Inflammatory macrophage treated with lipopolysaccharide for 1 hour (primary cell): Measurements from ENCODE around the gene RHOXF2.
A peak's percentile ranks its signal among the peaks of the same experiment; 100 is the strongest.
"Not testable (repeated sequence)": the region's sequence is repeated elsewhere in the genome, so short reads cannot be mapped to it uniquely, and the experiment has no call there.

Source experiments
- DNase-seq, 2 donors: peaks; one replicate each; pipeline ENCODE4 v3.0.0-alpha.2; 2020 to 2022

RHOXF2 gene

GRCh38 chrX:120158313-120158712, at the start of gene RHOXF2:
Gene RHOXF2 (plus strand): TSS chrX:120158613. CDS start chrX:120158751, 138 bp downstream.
- DNase-seq = not testable (repeated sequence)

- no peak for DNase-seq
Measured at GRCh38 chrX:120109378-120109777, 49.0 kb upstream of the RHOXF2 start.

- DNase-seq = no peak
Measured at GRCh38 chrX:120111611-120112010, 46.8 kb upstream of the RHOXF2 start.

GRCh38 chrX:120115438-120115963, 42.9 kb upstream of the RHOXF2 start, which contains the start of gene RHOXF1:
Gene RHOXF1 (minus strand): TSS chrX:120115913. CDS start chrX:120115862, 51 bp downstream.
- DNase-seq = no peak

- DNase-seq = no peak
Measured at GRCh38 chrX:120120223-120120622, 38.2 kb upstream of the RHOXF2 start.

GRCh38 chrX:120125444-120125843, 33.0 kb upstream of the RHOXF2 start:
- peak in 1 of 2 donors; percentile 33 for DNase-seq

- not testable (repeated sequence) for DNase-seq
Measured at GRCh38 chrX:120128306-120128846, 30.0 kb upstream of the RHOXF2 start.

GRCh38 chrX:120136128-120136527, 22.3 kb upstream of the RHOXF2 start:
- DNase-seq = no peak

GRCh38 chrX:120136840-120137239, 21.6 kb upstream of the RHOXF2 start:
- no peak for DNase-seq

- DNase-seq = no peak
Measured at GRCh38 chrX:120137439-120137838, 21.0 kb upstream of the RHOXF2 start.

GRCh38 chrX:120140293-120140981, 18.0 kb upstream of the RHOXF2 start:
- DNase-seq = no peak

- no peak for DNase-seq
Measured at GRCh38 chrX:120144178-120144844, 14.1 kb upstream of the RHOXF2 start.

GRCh38 chrX:120145295-120145925, 13.0 kb upstream of the RHOXF2 start:
- DNase-seq = no peak

- DNase-seq = not testable (repeated sequence)
Measured at GRCh38 chrX:120146323-120146722, 12.1 kb upstream of the RHOXF2 start.

- DNase-seq = no peak
Measured at GRCh38 chrX:120147537-120147936, 10.9 kb upstream of the RHOXF2 start.

- not testable (repeated sequence) for DNase-seq
Measured at GRCh38 chrX:120150109-120150744, 8.2 kb upstream of the RHOXF2 start.

GRCh38 chrX:120159086-120159485, 673 bp downstream of the RHOXF2 start:
- DNase-seq = not testable (repeated sequence)

- DNase-seq = not testable (repeated sequence)
Measured at GRCh38 chrX:120193254-120193653, 34.8 kb downstream of the RHOXF2 start.

- not testable (repeated sequence) for DNase-seq
Measured at GRCh38 chrX:120193720-120194119, 35.3 kb downstream of the RHOXF2 start.

- DNase-seq = not testable (repeated sequence)
Measured at GRCh38 chrX:120195786-120196185, 37.4 kb downstream of the RHOXF2 start.

GRCh38 chrX:120196626-120197283, 38.3 kb downstream of the RHOXF2 start:
- DNase-seq = not testable (repeated sequence)

- no peak for DNase-seq
Measured at GRCh38 chrX:120200851-120201250, 42.4 kb downstream of the RHOXF2 start.
